ENCODE data around the gene P2RX1.

DNA sequence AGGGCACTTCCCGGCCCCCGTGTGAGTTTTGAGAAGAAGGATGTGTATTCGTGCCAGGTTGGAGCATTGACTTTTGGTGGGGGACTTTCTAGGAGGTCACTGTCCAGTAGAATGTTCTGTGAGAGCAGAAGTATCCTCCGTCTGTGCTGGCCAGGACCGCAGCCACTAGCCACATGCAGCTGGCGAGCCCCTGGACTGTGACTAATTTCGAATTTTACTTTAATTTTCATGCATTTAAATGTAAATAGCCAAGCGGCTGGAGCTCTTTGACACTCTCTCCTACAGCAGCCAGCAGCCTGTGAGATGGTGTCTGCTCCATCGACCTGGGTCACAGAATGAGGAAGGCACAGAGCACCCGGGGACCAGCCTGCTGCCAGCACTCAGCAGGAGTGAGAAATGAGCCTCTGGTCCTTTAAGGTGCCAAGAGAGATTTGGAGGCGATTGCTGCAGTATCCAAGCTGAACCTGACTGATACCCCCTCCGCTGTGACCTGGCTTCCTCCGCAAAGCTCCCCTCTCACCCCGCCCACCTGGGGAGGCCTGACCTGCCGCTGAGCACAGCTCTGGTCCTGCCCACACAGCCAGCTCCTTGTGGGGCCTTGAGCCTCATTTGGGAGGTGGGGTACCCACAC is 40.2 kb upstream of the P2RX1 start:
- TF ChIP-seq, protein P1, sequence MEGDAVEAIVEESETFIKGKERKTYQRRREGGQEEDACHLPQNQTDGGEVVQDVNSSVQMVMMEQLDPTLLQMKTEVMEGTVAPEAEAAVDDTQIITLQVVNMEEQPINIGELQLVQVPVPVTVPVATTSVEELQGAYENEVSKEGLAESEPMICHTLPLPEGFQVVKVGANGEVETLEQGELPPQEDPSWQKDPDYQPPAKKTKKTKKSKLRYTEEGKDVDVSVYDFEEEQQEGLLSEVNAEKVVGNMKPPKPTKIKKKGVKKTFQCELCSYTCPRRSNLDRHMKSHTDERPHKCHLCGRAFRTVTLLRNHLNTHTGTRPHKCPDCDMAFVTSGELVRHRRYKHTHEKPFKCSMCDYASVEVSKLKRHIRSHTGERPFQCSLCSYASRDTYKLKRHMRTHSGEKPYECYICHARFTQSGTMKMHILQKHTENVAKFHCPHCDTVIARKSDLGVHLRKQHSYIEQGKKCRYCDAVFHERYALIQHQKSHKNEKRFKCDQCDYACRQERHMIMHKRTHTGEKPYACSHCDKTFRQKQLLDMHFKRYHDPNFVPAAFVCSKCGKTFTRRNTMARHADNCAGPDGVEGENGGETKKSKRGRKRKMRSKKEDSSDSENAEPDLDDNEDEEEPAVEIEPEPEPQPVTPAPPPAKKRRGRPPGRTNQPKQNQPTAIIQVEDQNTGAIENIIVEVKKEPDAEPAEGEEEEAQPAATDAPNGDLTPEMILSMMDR (IDR thresholded peaks at IDR 0.05), result no peak
- TF ChIP-seq EZH2 (IDR thresholded peaks at IDR 0.05; ENCODE audit: borderline replicate concordance, insufficient read depth, low read depth, low read length, poor library complexity, severe bottlenecking), result no peak
